HEK293T (cell line): ENCODE results near the gene BTBD9.

Experiments
- ARNT ChIP-seq: fragments of 450-650 bp; IDR thresholded peaks from 2 replicates; pipeline ENCODE4 v1.6.1; 2017; ENCODE audit warnings: mild to moderate bottlenecking
- BHLHE40 ChIP-seq: fragments of 450-650 bp; IDR thresholded peaks from 2 replicates; pipeline ENCODE4 v1.6.1; 2016; ENCODE audit warnings: mild to moderate bottlenecking, moderate library complexity, borderline replicate concordance
- CTBP1 ChIP-seq: fragments of 450-650 bp; IDR thresholded peaks from 2 replicates; pipeline ENCODE4 v1.6.1; 2016; ENCODE audit warnings: borderline replicate concordance
- FOXA1 ChIP-seq: fragments of 450-650 bp; IDR thresholded peaks from 2 replicates; pipeline ENCODE4 v1.6.1; 2016; ENCODE audit warnings: mild to moderate bottlenecking
- FOXK2 ChIP-seq: fragments of 450-650 bp; IDR thresholded peaks from 2 replicates; pipeline ENCODE4 v1.6.1; 2016; ENCODE audit warnings: mild to moderate bottlenecking
- FOXM1 ChIP-seq: fragments of 450-650 bp; IDR thresholded peaks from 2 replicates; pipeline ENCODE4 v1.6.1; 2017; ENCODE audit warnings: mild to moderate bottlenecking, borderline replicate concordance
- HDGF ChIP-seq: fragments of 450-650 bp; IDR thresholded peaks from 2 replicates; pipeline ENCODE4 v1.6.1; 2017; ENCODE audit warnings: antibody characterized with exemption, borderline replicate concordance
- LEF1 ChIP-seq: fragments of 450-650 bp; IDR thresholded peaks from 2 replicates; pipeline ENCODE4 v1.6.1; 2017; ENCODE audit warnings: mild to moderate bottlenecking, borderline replicate concordance
- NFRKB ChIP-seq: fragments of 450-650 bp; IDR thresholded peaks from 2 replicates; pipeline ENCODE4 v1.6.1; 2016; ENCODE audit warnings: mild to moderate bottlenecking, moderate library complexity
- SP1 ChIP-seq: fragments of 450-650 bp; IDR thresholded peaks from 2 replicates; pipeline ENCODE4 v1.6.1; 2017
- SUZ12 ChIP-seq: fragments of 450-650 bp; IDR thresholded peaks from 2 replicates; pipeline ENCODE4 v1.6.1; 2016; ENCODE audit warnings: mild to moderate bottlenecking
- TARDBP ChIP-seq: fragments of 450-650 bp; IDR thresholded peaks from 2 replicates; pipeline ENCODE4 v1.6.1; 2016
- ZNF384 ChIP-seq: fragments of 450-650 bp; IDR thresholded peaks from 2 replicates; pipeline ENCODE4 v1.6.1; 2016

- no peak for TF ChIP-seq HDGF
- TF ChIP-seq SUZ12: no peak
- TF ChIP-seq NFRKB: no peak
- TF ChIP-seq FOXM1: no peak
- no peak for TF ChIP-seq SP1
- no peak for TF ChIP-seq ARNT
- TF ChIP-seq FOXA1: no peak
- TF ChIP-seq FOXK2: no peak
- TF ChIP-seq LEF1: no peak
- no peak for TF ChIP-seq ZNF384
- no peak for TF ChIP-seq BHLHE40
- TF ChIP-seq CTBP1: no peak
- TF ChIP-seq TARDBP: no peak
Observed at GRCh38 chr6:38352636-38353035, 287.1 kb downstream of the BTBD9 start.
